GM10266 (cell line): ENCODE results near the gene MON1A.

Experiments
- DNase-seq: peaks from one replicate; pipeline ENCODE4 v3.0.0; 2012; ENCODE audit errors: extremely low spot score
- CTCF ChIP-seq: IDR thresholded peaks from 2 replicates; pipeline ENCODE4 v1.5.1; 2012; ENCODE audit warnings: mild to moderate bottlenecking, low read depth; ENCODE audit not compliant: control insufficient read depth, insufficient read depth; ENCODE audit errors: missing control alignments

MON1A gene

DNA sequence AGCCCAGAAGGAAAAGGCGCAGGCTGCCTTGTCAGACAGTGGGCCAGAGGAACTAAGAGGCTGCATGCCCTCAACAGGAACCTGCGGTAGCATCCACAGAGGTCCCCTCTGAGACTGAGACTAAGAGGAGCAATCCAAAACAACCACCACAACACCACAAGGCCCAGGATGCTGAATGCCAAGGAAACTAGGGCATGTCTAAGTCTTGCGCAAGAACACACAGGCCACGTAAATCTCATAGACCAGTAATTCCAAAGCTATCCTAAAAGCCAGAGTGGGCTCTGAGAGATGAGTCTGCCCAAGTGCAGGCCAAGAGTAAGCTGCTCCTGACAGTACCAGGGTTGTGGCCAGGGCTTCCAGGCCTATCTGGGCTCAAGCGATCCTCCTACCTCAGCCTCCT lies 12.9 kb downstream of the MON1A start:
- no peak for TF ChIP-seq CTCF
- DNase-seq, result no peak

DNA sequence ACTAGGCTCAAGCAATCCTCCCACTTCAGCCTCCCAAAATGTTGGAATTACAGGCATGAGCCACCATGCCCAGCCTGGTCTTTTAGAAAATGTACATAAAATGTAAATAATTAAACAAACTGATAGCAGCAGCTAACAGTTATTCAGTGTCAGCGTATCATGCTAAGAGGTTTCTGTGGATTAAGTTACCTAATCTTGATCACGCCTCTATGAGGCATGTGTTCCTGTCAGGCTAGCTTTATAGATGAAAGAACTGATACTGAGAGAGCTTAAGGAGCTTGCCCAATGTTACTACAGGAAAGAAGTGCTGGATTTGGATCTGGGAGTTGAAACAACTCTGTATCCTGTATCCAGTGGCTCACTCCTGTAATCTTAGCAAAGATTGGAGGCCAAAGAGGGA lies 14.7 kb downstream of the MON1A start:
- DNase-seq, result no peak
- TF ChIP-seq CTCF, result no peak

GRCh38 chr3:49912881-49913281 lies 16.7 kb downstream of the MON1A start:
- TF ChIP-seq CTCF, result no peak
- DNase-seq, result no peak

- no peak for TF ChIP-seq CTCF
- DNase-seq, result no peak
These were observed 18.0 kb downstream of the MON1A start for GRCh38 chr3:49911611-49912010.

GRCh38 chr3:49911124-49911420 lies 18.5 kb downstream of the MON1A start:
- no peak for TF ChIP-seq CTCF
- no peak for DNase-seq

GRCh38 chr3:49910409-49911123 lies 19.0 kb downstream of the MON1A start:
- no peak for DNase-seq
- no peak for TF ChIP-seq CTCF

DNA sequence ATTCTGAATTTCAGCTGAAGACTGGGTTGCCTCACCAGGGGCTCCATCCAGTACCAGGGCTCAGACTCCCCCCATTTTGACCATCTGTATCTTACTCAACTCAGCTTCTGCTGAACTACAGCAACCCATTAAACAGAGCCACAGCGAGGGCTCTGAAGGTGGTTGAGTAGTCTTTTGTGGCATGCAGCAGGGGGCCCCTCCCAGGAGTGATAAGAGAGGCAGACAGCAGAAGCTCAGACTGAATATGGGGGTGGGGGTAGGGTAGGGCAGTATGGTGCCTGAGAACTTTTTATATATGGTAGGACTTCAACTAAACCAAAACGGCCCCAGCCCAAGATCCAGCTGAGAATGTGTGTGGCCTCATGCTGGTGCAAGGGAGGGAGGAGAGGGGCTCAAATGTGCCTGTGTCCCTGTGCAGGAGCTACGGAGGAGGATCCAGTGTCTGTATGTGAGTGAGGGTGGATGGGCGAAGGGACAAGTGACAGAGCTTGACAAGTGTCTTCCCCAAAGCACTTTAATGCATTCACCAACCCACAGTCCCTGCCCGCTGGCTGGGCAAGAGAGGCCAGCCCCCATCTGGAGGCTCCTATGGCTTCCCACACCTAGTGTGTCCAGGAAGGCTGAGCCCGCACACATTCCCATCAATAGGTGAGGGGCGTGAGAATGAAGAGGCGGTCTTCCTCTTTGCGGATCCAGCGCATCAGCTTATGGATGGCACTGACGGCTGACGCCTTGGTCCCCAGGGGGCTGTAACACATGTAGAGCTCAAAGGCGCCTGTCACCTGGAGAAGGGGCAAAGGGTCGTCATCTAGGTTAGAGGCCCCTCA lies 21.0 kb downstream of the MON1A start:
- DNase-seq, result no peak
- TF ChIP-seq CTCF, result no peak
